Stimulated activated CD8-positive, alpha-beta memory T cell treated with anti-CD3 and anti-CD28 coated beads, Interleukin-7, amount 100 ng/mL, for 24 hours (primary cell): ENCODE results near the gene DENND5A.
"Not testable (repeated sequence)": the region's sequence is repeated elsewhere in the genome, so short reads cannot be mapped to it uniquely, and the experiment has no call there.

Experiments used
- DNase-seq: peaks from one replicate; pipeline ENCODE4 v3.0.0-alpha.2; 2020; ENCODE audit warnings: low read depth

The DENND5A gene

GRCh38 chr11:9176136-9176535, 89.0 kb downstream of the DENND5A start:
- no peak for DNase-seq

GRCh38 chr11:9172389-9172788, 92.8 kb downstream of the DENND5A start:
- no peak for DNase-seq

GRCh38 chr11:9170450-9170849, 94.7 kb downstream of the DENND5A start:
- no peak for DNase-seq

DNA sequence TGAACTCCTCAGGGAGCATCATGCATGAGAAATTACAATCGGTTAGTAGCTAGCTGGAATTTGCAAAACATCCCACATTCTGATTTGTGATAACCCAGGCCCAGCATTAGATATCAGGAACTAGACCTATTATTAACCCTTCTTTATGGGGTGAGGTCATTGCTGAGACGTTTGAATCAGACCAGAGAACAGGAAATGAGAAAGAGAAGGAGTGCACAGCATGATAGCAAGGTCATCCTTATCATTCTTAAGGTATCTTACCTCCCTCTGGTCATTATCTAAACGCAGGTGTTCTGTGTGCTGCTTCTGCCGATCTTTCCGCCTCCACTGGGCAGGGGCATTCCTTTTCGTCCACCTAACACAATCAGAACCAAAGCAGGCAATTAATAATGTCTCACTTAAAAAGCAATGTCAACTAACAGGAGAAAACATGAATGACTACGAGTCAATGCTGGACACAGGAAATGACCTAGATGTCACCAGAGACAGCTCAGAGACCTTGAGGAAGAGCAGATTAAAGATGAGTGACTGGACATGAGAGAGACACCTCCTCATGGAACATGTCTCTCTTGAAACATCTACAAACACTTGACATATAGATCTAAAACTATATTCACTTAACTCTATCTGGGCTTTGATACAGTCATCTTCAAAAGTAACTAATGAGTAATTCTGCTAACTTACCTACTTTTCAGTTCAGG, 95.4 kb downstream of the DENND5A start:
- DNase-seq = no peak

- not testable (repeated sequence) for DNase-seq
These were observed 103.2 kb downstream of the DENND5A start for GRCh38 chr11:9161991-9162390.

GRCh38 chr11:9160166-9160565, 105.0 kb downstream of the DENND5A start:
- no peak for DNase-seq

GRCh38 chr11:9158898-9159391, 106.2 kb downstream of the DENND5A start:
- no peak for DNase-seq

- DNase-seq = no peak
These were observed 109.2 kb downstream of the DENND5A start for GRCh38 chr11:9155930-9156329.

DNA sequence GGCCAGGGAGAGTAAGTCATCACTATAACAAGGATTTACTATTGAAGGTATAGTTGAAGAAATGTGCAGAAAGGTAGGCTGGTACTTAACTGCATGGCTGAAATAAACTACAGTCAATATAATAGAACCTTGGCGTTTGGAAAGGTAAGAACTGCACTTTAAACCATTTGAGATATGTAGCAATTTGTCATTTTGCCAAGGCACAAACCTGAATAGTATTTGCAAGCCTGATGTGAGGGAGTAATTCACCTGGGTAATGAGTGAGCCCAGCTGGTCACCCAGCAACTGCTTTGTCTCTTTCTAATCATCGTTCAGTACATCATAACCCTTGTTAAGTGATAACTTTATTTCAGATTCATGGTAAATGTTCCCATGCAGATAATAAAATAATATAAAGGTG, 111.5 kb downstream of the DENND5A start:
- DNase-seq = no peak

DNA sequence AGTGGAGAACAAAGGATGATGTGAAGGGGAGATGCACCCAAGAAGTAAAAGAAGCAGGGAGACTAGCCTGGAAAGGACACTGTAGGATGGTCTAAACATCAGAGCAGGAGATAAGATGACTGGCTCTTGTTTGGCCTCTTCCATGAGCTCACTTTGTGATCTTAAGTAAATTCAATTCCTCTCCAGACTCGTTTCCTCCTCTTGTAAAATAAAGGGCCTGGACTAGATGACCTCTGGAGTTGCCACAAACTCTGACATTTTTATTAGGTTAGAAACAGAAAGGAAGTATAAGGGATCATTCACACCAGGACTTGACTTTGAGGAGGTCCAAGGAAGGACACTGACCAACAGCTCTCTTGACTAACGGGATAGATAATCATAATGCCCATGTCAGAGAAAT, 113.5 kb downstream of the DENND5A start:
- no peak for DNase-seq

DNA sequence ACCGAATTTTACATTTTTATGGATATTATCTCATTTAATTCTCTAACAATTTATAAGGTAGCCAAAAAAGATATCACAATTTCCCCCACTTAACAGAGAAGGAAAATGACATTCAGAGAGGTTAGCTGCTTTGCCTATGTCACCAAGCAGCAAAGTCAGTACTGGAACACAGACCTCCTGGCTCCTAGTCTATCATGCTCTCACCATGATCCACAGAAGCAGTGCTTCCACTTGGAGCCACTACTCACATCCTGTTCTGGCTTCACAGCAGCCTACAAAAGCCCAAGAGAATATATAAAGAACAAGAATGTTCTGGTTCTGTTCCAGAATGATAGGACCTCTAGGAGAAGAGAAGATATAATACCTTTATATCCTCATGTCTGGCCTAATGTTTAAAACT, 114.2 kb downstream of the DENND5A start:
- no peak for DNase-seq

DNA sequence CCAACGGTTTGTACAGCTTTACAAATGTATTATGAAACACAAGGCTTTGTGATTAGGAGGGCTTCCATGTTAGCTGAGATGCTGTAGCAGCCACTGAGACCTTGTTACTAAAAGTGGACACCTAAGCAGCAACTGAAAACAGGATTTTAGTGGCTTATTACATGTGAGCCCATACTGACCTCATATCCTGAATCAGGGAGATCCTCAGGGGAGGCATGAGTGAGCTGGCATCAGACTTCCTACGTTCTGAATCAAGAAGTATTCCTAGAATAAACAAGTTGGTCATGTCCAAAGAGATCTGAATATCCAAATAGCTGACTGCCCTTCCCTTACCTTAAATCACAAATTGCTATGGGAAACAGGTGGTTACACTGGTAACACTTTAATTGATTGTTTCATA, 114.6 kb downstream of the DENND5A start:
- no peak for DNase-seq

DNA sequence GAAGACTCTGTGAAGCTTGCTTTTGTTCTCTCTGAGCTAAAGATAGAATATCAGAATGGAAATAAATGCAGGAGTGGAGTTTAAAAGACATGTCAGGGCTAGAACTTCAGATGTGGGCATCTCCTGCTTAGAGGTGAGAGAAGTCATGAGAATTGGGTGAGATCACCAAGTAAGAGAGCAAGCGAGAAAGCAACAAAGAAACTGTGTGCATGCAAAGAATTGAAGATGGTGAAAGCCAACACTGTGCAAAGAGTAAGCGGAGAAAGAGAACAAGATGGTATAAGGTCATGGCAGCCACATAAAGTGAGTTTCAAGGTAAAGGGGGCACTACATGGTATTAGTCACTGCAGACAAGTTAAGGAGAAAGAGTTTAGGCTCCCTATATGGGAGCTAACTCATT, 116.4 kb downstream of the DENND5A start:
- no peak for DNase-seq

DNA sequence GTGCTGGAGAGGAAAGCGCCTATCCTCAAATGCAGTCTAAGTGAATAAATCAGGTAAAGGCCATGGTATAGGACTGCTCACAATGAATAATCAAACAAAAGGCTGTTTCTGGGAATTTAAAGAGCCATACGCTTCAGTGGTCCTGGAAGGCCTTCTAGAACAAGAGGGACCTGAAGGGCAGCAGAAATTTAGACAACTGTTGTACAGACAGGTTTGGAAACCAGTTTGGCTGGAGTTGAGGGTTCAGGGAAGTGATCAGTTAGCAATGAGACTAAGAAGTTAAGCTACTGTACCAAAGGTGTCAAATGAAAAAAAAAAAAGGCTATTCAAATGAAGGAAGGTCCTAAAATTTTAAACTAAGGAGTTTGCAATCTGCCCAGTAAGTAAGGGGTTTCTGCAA, 117.1 kb downstream of the DENND5A start:
- no peak for DNase-seq

DNA sequence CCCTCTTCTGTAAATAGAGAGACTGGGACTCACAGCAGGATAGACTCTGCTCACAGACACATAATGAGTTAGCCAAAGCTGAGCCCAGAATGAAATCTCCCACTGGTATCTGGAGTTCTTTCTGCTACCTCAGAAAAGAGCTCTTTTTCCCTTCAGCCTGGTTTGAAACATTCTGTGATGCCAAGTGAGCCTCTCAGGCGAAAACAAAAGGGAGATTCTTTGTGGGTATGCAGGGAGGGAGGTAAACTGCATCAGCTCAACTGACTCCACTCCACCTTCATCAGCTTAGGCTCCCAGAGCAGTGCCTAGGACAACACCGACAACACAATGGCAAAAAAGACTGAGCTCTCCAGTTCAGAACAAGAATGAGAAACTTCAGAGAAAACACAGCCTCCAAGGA, 118.7 kb downstream of the DENND5A start:
- no peak for DNase-seq

- no peak for DNase-seq
These were observed 119.9 kb downstream of the DENND5A start for GRCh38 chr11:9145283-9145682.

DNA sequence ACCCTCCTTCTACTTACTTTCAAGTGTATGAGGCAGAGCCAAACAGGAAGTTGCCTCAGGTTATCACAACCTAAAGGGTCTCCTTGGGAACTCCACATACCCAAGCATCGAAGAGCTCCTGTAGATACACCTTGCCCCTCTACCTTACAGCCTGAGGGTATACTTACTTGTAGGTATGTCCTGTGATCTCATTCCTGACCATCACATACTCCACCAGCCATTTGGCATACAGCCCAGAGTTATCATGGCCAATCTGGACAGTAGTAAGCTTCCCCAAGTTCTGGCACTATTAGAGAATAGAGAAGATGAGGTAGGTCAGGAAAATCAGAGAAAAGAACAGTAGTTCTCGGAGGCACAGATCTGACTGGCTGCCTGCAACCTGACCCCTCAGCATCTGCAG, 120.3 kb downstream of the DENND5A start:
- DNase-seq = no peak

GRCh38 chr11:9143721-9144120, 121.4 kb downstream of the DENND5A start:
- no peak for DNase-seq

GRCh38 chr11:9142732-9143131, 122.4 kb downstream of the DENND5A start:
- no peak for DNase-seq

- DNase-seq = no peak
These were observed 124.0 kb downstream of the DENND5A start for GRCh38 chr11:9141186-9141585.

DNA sequence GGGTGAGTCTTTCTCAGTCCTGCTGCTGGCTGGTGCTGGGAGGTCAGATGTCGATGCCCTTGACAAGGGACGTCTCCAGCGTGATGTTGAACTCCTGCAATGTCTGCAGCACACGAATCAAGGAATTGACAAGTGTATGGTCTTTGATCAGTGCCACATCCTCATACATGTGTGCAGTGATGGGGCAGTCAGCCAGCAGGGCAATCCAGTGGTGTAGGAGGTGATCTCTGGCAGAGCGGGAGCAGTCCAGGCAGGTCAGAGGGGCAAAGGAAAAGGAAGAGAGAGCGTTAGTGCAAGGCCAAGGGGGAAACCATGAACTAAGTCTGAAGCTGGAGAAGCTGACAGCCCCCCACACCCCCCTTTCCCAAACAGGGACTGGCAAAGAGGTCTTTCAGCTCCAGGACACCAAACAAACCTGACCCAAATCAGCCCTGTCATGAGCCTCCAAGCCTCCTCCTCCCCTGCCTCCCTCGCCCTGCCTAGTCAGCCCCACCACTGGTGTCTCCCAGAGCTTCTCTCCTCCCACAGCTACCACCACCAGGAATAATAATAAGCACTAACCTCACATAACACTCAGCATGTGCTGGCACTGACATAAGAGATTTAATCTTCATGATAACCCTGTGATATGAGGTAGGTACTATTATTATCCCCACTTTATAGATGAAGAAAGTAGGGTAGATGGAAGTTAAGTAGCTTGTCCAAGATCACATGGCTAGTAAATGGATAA, 125.4 kb downstream of the DENND5A start:
- no peak for DNase-seq

DNA sequence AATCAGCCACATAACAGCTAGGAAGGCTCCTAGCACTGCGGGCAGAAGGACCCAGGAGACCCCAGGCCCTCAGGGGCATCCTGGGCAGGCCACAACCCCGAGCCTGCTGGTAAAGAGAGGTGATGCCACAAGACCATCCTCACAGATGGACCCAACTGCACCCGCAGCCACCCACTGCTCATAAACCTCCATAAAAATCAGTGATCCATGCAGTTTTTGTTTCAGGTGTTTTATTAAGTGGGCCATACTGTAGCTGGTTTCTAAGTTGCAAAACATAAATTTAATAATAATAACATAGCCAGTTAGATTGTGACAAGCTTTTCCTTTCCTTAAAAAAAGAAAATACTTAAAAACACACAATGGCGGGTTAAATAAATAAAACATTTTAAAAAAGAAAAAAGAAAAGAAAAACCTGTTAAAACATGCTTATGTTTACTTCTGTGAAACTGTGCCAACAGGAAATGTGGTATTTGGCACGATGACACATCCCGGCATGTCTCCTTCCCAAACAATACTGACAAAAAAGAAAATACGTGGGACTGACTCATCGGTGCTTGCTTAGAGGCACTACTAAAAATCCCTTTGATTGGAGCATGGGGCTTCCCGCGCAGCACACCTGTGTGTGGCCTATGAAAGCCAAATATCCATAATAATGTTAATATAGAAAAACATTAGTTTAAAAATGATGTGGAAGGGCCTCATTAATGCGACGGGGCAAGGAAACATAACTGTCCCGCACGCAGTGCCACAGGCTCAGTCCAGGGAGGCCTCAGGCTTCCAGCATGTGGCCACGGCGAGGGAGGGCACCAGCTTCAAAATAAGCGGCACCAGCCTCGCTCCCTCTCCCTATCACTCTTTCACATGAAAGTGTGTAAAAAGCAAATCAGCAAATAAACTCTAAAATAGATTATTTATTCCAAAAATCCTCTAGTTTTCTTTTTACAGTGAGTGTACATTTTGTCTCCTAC, 126.3 kb downstream of the DENND5A start:
- DNase-seq = no peak

DNA sequence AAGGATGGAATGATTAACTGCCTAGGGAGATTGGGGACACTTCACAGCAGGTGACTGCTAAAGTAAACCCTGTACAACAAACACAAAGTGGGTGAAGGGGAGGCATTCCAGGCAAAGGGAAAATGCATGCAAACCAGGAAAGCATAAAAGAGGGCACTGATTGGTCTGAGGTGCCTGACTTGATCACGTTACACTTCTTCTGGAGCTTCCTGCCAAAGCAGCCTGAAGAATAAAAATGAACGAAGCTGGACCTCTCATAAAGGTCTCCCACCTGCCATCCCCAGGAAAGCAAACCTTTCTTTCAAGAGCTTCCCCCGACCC, 127.1 kb downstream of the DENND5A start:
- no peak for DNase-seq
